ENCODE results near the gene PRAMEF15. TPM values are rescaled to one million over a fixed set of nuclear protein-coding genes. Genes with fewer than 3 reads are reported as not detected.
"Not testable (repeated sequence)": the region's sequence is repeated elsewhere in the genome, so short reads cannot be mapped to it uniquely, and the experiment has no call there.

PRAMEF15 gene
- total RNA-seq (ENCODE audit: low replicate concordance): not detected in 2 replicates

GRCh38 chr1:13315281-13315680, at the start of gene PRAMEF15:
Gene PRAMEF15, plus strand, starts transcription at chr1:13315581. Its CDS starts 2,827 bp downstream, at chr1:13318408.
- DNase-seq (ENCODE audit: low read depth); H3K4me3 ChIP-seq (ENCODE audit: low read depth, low read length): not testable (repeated sequence)

- H3K4me3 ChIP-seq (ENCODE audit: low read depth, low read length); DNase-seq (ENCODE audit: low read depth): not testable (repeated sequence)
Measured at GRCh38 chr1:13277016-13277415, 38.4 kb upstream of the PRAMEF15 start.

- not testable (repeated sequence) for DNase-seq (ENCODE audit: low read depth); H3K4me3 ChIP-seq (ENCODE audit: low read depth, low read length)
Measured at GRCh38 chr1:13279617-13280016, 35.8 kb upstream of the PRAMEF15 start.

GRCh38 chr1:13285037-13285436, 30.3 kb upstream of the PRAMEF15 start, which contains the start of gene PRAMEF8:
Gene PRAMEF8, minus strand, starts transcription at chr1:13285137. Its CDS starts 1,046 bp downstream, at chr1:13284091.
- not testable (repeated sequence) for DNase-seq (ENCODE audit: low read depth); H3K4me3 ChIP-seq (ENCODE audit: low read depth, low read length)

GRCh38 chr1:13289030-13289429, 26.4 kb upstream of the PRAMEF15 start:
- DNase-seq (ENCODE audit: low read depth); H3K4me3 ChIP-seq (ENCODE audit: low read depth, low read length): not testable (repeated sequence)

GRCh38 chr1:13297216-13297931, 18.0 kb upstream of the PRAMEF15 start:
- H3K4me3 ChIP-seq (ENCODE audit: low read depth, low read length); DNase-seq (ENCODE audit: low read depth): not testable (repeated sequence)

GRCh38 chr1:13298699-13299098, 16.7 kb upstream of the PRAMEF15 start:
- not testable (repeated sequence) for DNase-seq (ENCODE audit: low read depth)

GRCh38 chr1:13302197-13302596, 13.2 kb upstream of the PRAMEF15 start:
- not testable (repeated sequence) for DNase-seq (ENCODE audit: low read depth); H3K4me3 ChIP-seq (ENCODE audit: low read depth, low read length)

More at GRCh38 chr1:13298699-13299098, 16.7 kb upstream of the PRAMEF15 start:
- H3K4me3 ChIP-seq (ENCODE audit: low read depth, low read length): not testable (repeated sequence)

GRCh38 chr1:13303239-13303638, 12.1 kb upstream of the PRAMEF15 start, which contains the start of gene PRAMEF33:
Gene PRAMEF33, plus strand, starts transcription at chr1:13303539. Its CDS starts 2,416 bp downstream, at chr1:13305955.
- H3K4me3 ChIP-seq (ENCODE audit: low read depth, low read length); DNase-seq (ENCODE audit: low read depth): not testable (repeated sequence)

- not testable (repeated sequence) for H3K4me3 ChIP-seq (ENCODE audit: low read depth, low read length)
Measured at GRCh38 chr1:13342496-13342895, 27.1 kb downstream of the PRAMEF15 start.

GRCh38 chr1:13347034-13347433, 31.7 kb downstream of the PRAMEF15 start, which contains the start of gene PRAMEF14:
Gene PRAMEF14, minus strand, starts transcription at chr1:13347134. Its CDS starts 1,820 bp downstream, at chr1:13345314.
- DNase-seq (ENCODE audit: low read depth); H3K4me3 ChIP-seq (ENCODE audit: low read depth, low read length): not testable (repeated sequence)

More at GRCh38 chr1:13342496-13342895, 27.1 kb downstream of the PRAMEF15 start:
- not testable (repeated sequence) for DNase-seq (ENCODE audit: low read depth)

GRCh38 chr1:13353476-13353875, 38.1 kb downstream of the PRAMEF15 start:
- H3K4me3 ChIP-seq (ENCODE audit: low read depth, low read length); DNase-seq (ENCODE audit: low read depth): not testable (repeated sequence)

GRCh38 chr1:13354475-13354874, 39.1 kb downstream of the PRAMEF15 start:
- DNase-seq (ENCODE audit: low read depth); H3K4me3 ChIP-seq (ENCODE audit: low read depth, low read length): not testable (repeated sequence)

GRCh38 chr1:13356774-13357173, 41.4 kb downstream of the PRAMEF15 start:
- DNase-seq (ENCODE audit: low read depth): peak; percentile 54
- not testable (repeated sequence) for H3K4me3 ChIP-seq (ENCODE audit: low read depth, low read length)
- peak; percentile 45 for TF ChIP-seq CTCF (IDR thresholded peaks at IDR 0.05; ENCODE audit: insufficient read depth, low read length)

GRCh38 chr1:13362364-13362763, 47.0 kb downstream of the PRAMEF15 start:
- H3K4me3 ChIP-seq (ENCODE audit: low read depth, low read length): not testable (repeated sequence)

GRCh38 chr1:13364928-13365327, 49.5 kb downstream of the PRAMEF15 start:
- H3K4me3 ChIP-seq (ENCODE audit: low read depth, low read length): not testable (repeated sequence)

More at GRCh38 chr1:13362364-13362763, 47.0 kb downstream of the PRAMEF15 start:
- not testable (repeated sequence) for DNase-seq (ENCODE audit: low read depth)

GRCh38 chr1:13366536-13366935, 51.2 kb downstream of the PRAMEF15 start:
- not testable (repeated sequence) for DNase-seq (ENCODE audit: low read depth); H3K4me3 ChIP-seq (ENCODE audit: low read depth, low read length)

More at GRCh38 chr1:13364928-13365327, 49.5 kb downstream of the PRAMEF15 start:
- not testable (repeated sequence) for DNase-seq (ENCODE audit: low read depth)

GRCh38 chr1:13368544-13368943, 53.2 kb downstream of the PRAMEF15 start:
- DNase-seq (ENCODE audit: low read depth); H3K4me3 ChIP-seq (ENCODE audit: low read depth, low read length): not testable (repeated sequence)
